HEK293 (cell line): ENCODE results near the gene FAM193A.

Source experiments
- CTCF ChIA-PET: fragments of 350-600 bp; formaldehyde crosslinking; extraction: SDS; loops from one replicate; lab custom pipeline; 2021; ENCODE audit warnings: antibody characterized with exemption; lab: Yijun Ruan, JAX
- POLR2A ChIA-PET: fragments of 300-600 bp; formaldehyde crosslinking; extraction: SDS; loops from one replicate; lab custom pipeline; 2020; ENCODE audit warnings: antibody characterized with exemption, inconsistent platforms; lab: Yijun Ruan, JAX
- H3K27ac ChIP-seq: fragments of 200-500 bp; sonication (Bioruptor generic); 2 replicates; pipeline ENCODE4 v1.5.1; 2014; ENCODE audit warnings: low read depth, low read length, control low read depth, inconsistent platforms; ENCODE audit errors: extremely low read depth
- H3K36me3 ChIP-seq, 2 experiments: fragments of 200-500 bp in 1 of 2; sonication (Bioruptor generic) in 1 of 2; 1 replicate in 1 of 2; 2 replicates in 1 of 2; pipeline ENCODE4 v1.5.1; 2014 to 2017; ENCODE audit warnings: inconsistent platforms in 2 of 2, low read length in 2 of 2; ENCODE audit not compliant: control insufficient read depth in 2 of 2, insufficient read depth in 1 of 2
- H3K4me1 ChIP-seq: fragments of 200-500 bp; sonication (Bioruptor generic); 2 replicates; pipeline ENCODE4 v1.5.1; 2014; ENCODE audit warnings: mild to moderate bottlenecking, low read length, inconsistent platforms; ENCODE audit not compliant: control insufficient read depth, insufficient read depth
- H3K4me3 ChIP-seq: 2 replicates; pipeline ENCODE4 v1.5.1; 2011; ENCODE audit warnings: low read depth, mild to moderate bottlenecking, control low read depth, low read length, moderate library complexity
- H3K9me3 ChIP-seq: fragments of 200-500 bp; sonication (Bioruptor generic); 2 replicates; pipeline ENCODE4 v1.5.1; 2014; ENCODE audit warnings: low read depth, low read length, inconsistent platforms; ENCODE audit not compliant: control insufficient read depth, insufficient read depth
- INSM2 ChIP-seq: fragments of 450-650 bp; formaldehyde crosslinking; IDR thresholded peaks from 2 replicates; pipeline ENCODE4 v1.5.1; 2016; ENCODE audit warnings: missing biosample characterization, missing genetic modification characterization
- KLF17 ChIP-seq: fragments of 450-650 bp; formaldehyde crosslinking; IDR thresholded peaks from 2 replicates; pipeline ENCODE4 v1.5.1; 2016; ENCODE audit warnings: missing biosample characterization, missing genetic modification characterization
- KLF7 ChIP-seq: fragments of 450-650 bp; formaldehyde crosslinking; IDR thresholded peaks from 2 replicates; pipeline ENCODE4 v1.5.1; 2016; ENCODE audit warnings: missing biosample characterization, missing genetic modification characterization, borderline replicate concordance
- MZF1 ChIP-seq: fragments of 450-650 bp; formaldehyde crosslinking; IDR thresholded peaks from 2 replicates; pipeline ENCODE4 v1.5.1; 2017; ENCODE audit warnings: missing biosample characterization, missing genetic modification characterization, borderline replicate concordance
- PRDM10 ChIP-seq: fragments of 450-650 bp; formaldehyde crosslinking; IDR thresholded peaks from 2 replicates; pipeline ENCODE4 v1.5.1; 2016; ENCODE audit warnings: missing biosample characterization, missing genetic modification characterization
- RBAK ChIP-seq: fragments of 450-650 bp; formaldehyde crosslinking; IDR thresholded peaks from 2 replicates; pipeline ENCODE4 v1.5.1; 2016; ENCODE audit warnings: missing biosample characterization, missing genetic modification characterization
- SP2 ChIP-seq: fragments of 450-650 bp; formaldehyde crosslinking; IDR thresholded peaks from 2 replicates; pipeline ENCODE4 v1.5.1; 2016; ENCODE audit warnings: missing biosample characterization, missing genetic modification characterization
- ZFHX2 ChIP-seq: fragments of 450-650 bp; formaldehyde crosslinking; conservative IDR thresholded peaks from 2 replicates; pipeline ENCODE4 v1.5.1; 2016; ENCODE audit warnings: missing biosample characterization, missing genetic modification characterization
- ZNF133 ChIP-seq: fragments of 450-650 bp; formaldehyde crosslinking; IDR thresholded peaks from 2 replicates; pipeline ENCODE4 v1.5.1; 2016; ENCODE audit warnings: missing biosample characterization, missing genetic modification characterization
- ZNF138 ChIP-seq: fragments of 450-650 bp; formaldehyde crosslinking; IDR thresholded peaks from 2 replicates; pipeline ENCODE4 v1.5.1; 2016; ENCODE audit warnings: missing biosample characterization, missing genetic modification characterization, borderline replicate concordance
- ZNF155 ChIP-seq: fragments of 450-650 bp; formaldehyde crosslinking; IDR thresholded peaks from 2 replicates; pipeline ENCODE4 v1.5.1; 2016; ENCODE audit warnings: missing biosample characterization, missing genetic modification characterization
- ZNF16 ChIP-seq: fragments of 450-650 bp; formaldehyde crosslinking; IDR thresholded peaks from 2 replicates; pipeline ENCODE4 v1.5.1; 2016; ENCODE audit warnings: low read depth, missing biosample characterization, missing genetic modification characterization
- ZNF324 ChIP-seq: fragments of 450-650 bp; formaldehyde crosslinking; IDR thresholded peaks from 2 replicates; pipeline ENCODE4 v1.5.1; 2016; ENCODE audit warnings: missing biosample characterization, missing genetic modification characterization
- ZNF354C ChIP-seq: fragments of 450-650 bp; formaldehyde crosslinking; IDR thresholded peaks from 2 replicates; pipeline ENCODE4 v1.5.1; 2016; ENCODE audit warnings: missing biosample characterization, missing genetic modification characterization, low read depth, borderline replicate concordance
- ZNF514 ChIP-seq: fragments of 450-650 bp; formaldehyde crosslinking; IDR thresholded peaks from 2 replicates; pipeline ENCODE4 v1.5.1; 2016; ENCODE audit warnings: missing biosample characterization, missing genetic modification characterization
- ZNF549 ChIP-seq: fragments of 450-650 bp; IDR thresholded peaks from 2 replicates; pipeline ENCODE4 v1.5.1; 2018; ENCODE audit warnings: missing biosample characterization, missing genetic modification characterization, mild to moderate bottlenecking, inconsistent platforms, moderate library complexity
- ZNF692 ChIP-seq: fragments of 450-650 bp; formaldehyde crosslinking; IDR thresholded peaks from 2 replicates; pipeline ENCODE4 v1.5.1; 2016; ENCODE audit warnings: missing biosample characterization, missing genetic modification characterization
- ZSCAN18 ChIP-seq: fragments of 450-650 bp; formaldehyde crosslinking; IDR thresholded peaks from 2 replicates; pipeline ENCODE4 v1.5.1; 2016; ENCODE audit warnings: missing biosample characterization, missing genetic modification characterization

Gene FAM193A

GRCh38 chr4:2576290-2576689, 39.8 kb downstream of the FAM193A start:
- no peaks in the 10 kb centered on the region for H3K4me1 ChIP-seq
- POLR2A ChIA-PET = no interaction called here
- peaks cover 0 to 16% of the 10 kb centered on the region in 2 experiments; a peak in 2 of 3 replicates for H3K36me3 ChIP-seq
- H3K9me3 ChIP-seq = no peaks in the 10 kb centered on the region
- no peak overlapping the region for H3K4me3 ChIP-seq
- H3K27ac ChIP-seq = no peak overlapping the region
- TF ChIP-seq ZNF155 (no peak), ZNF138 (tag by site-specific recombination) (no peak), INSM2 (no peak), SP2 (tag by site-specific recombination) (no peak), ZNF324 (tag by site-specific recombination) (no peak), KLF17 (tag by site-specific recombination) (no peak), ZNF133 (tag by site-specific recombination) (no peak), ZSCAN18 (no peak), ZNF514 (tag by site-specific recombination) (no peak), PRDM10 (no peak), ZNF16 (tag by site-specific recombination) (no peak), RBAK (tag by site-specific recombination) (no peak), KLF7 (no peak), ZNF692 (no peak), ZNF354C (no peak), MZF1 (tag by site-specific recombination) (no peak), ZFHX2 (no peak), ZNF549 (tag by site-specific recombination) (no peak)
- CTCF ChIA-PET = no interaction called here
